ENCODE results near the gene MUC5B. TPM values are rescaled to one million over a fixed set of nuclear protein-coding genes. Genes with fewer than 3 reads are reported as not detected.

Gene MUC5B
- total RNA-seq, 1 donor from 2014 or later = not detected

DNA sequence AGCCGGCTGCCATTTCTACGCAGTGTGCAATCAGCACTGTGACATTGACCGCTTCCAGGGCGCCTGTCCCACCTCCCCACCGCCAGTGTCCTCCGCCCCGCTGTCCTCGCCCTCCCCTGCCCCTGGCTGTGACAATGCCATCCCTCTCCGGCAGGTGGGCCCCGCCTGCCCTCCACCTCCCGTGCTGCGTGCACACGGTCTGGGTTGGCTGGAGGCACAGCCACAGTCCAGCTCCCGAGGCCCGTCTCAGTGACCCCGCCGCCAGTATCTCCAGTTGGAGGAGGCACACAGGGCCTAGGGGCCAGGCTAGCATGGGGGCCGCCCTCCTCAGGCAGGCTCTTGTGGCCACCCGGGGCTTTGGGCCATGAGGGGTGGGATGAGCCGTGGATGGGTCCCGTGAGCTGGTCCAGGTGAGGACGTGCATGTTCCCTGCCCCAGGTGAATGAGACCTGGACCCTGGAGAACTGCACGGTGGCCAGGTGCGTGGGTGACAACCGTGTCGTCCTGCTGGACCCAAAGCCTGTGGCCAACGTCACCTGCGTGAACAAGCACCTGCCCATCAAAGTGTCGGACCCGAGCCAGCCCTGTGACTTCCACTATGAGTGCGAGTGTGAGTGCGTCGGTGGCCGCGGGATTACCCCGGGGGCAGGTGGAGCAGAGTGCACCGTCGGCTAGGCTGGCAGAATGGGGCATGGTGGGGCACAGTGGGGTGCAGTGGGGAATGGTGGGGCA is 29.7 kb downstream of the MUC5B start:
- no peak for DNase-seq (ENCODE audit: low spot score in 2 of 2, unreplicated experiment in 2 of 2)
- no peak overlapping the region for H3K4me3 Mint-ChIP-seq
- H3K27me3 Mint-ChIP-seq (ENCODE audit: low read depth) = peaks cover 1% of the 10 kb centered on the region
- H3K27ac Mint-ChIP-seq = no peak overlapping the region
- no peaks in the 10 kb centered on the region for H3K4me1 Mint-ChIP-seq
- peaks cover 8% of the 10 kb centered on the region for H3K9me3 Mint-ChIP-seq
- TF ChIP-seq, protein P1, sequence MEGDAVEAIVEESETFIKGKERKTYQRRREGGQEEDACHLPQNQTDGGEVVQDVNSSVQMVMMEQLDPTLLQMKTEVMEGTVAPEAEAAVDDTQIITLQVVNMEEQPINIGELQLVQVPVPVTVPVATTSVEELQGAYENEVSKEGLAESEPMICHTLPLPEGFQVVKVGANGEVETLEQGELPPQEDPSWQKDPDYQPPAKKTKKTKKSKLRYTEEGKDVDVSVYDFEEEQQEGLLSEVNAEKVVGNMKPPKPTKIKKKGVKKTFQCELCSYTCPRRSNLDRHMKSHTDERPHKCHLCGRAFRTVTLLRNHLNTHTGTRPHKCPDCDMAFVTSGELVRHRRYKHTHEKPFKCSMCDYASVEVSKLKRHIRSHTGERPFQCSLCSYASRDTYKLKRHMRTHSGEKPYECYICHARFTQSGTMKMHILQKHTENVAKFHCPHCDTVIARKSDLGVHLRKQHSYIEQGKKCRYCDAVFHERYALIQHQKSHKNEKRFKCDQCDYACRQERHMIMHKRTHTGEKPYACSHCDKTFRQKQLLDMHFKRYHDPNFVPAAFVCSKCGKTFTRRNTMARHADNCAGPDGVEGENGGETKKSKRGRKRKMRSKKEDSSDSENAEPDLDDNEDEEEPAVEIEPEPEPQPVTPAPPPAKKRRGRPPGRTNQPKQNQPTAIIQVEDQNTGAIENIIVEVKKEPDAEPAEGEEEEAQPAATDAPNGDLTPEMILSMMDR (IDR thresholded peaks at IDR 0.05; ENCODE audit: unreplicated experiment) = no peak
- H3K36me3 Mint-ChIP-seq = peaks cover 5% of the 10 kb centered on the region

DNA sequence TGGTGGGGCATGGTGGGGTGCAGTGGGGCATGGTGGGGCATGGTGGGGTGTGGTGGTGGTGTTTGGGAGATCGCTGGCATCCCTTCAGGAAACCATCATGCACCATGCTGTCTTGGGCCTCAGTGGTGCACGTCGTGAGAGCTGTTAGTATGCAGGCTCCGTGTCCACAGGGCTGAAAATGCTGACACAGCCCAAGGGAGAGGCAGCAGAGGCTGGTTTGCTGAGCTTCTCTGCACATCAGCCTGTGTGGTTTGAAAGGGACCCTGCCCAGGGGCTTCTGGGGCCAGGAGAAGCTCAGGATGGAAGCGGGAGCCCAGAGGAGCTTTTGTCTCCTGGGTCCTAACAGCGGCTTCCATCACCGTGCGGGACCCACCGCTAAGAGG is 30.2 kb downstream of the MUC5B start:
- H3K27ac Mint-ChIP-seq = no peak overlapping the region
- no peaks in the 10 kb centered on the region for H3K4me1 Mint-ChIP-seq
- peaks cover 5% of the 10 kb centered on the region for H3K36me3 Mint-ChIP-seq
- H3K9me3 Mint-ChIP-seq = peaks cover 8% of the 10 kb centered on the region
- peaks cover 1% of the 10 kb centered on the region for H3K27me3 Mint-ChIP-seq (ENCODE audit: low read depth)
- no peak for DNase-seq (ENCODE audit: low spot score in 2 of 2, unreplicated experiment in 2 of 2)
- no peak overlapping the region for H3K4me3 Mint-ChIP-seq
- TF ChIP-seq, protein P1 (IDR thresholded peaks at IDR 0.05; ENCODE audit: unreplicated experiment) = no peak

DNA sequence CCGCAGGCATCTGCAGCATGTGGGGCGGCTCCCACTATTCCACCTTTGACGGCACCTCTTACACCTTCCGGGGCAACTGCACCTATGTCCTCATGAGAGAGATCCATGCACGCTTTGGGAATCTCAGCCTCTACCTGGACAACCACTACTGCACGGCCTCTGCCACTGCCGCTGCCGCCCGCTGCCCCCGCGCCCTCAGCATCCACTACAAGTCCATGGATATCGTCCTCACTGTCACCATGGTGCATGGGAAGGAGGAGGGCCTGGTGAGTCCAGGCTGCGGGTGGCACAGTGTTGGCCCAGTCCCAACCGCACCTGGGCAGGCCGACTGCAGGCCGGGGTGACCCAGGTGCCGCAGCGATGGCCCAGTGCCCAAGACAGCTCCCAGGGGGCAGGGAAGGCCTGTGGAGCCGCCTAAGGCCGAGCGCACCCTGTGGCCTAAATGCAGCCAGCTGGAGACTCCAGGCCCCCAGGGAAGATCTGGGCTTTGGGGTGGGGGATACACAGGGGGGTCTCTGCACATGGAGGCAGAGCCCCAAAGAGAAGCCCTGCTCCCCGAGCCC is 31.3 kb downstream of the MUC5B start:
- TF ChIP-seq, protein P1 (IDR thresholded peaks at IDR 0.05; ENCODE audit: unreplicated experiment) = no peak
- Mint-ChIP-seq H3K27me3 (ENCODE audit: low read depth) (peaks cover 1% of the 10 kb centered on the region), H3K4me3 (no peak overlapping the region), H3K9me3 (peaks cover 8% of the 10 kb centered on the region), H3K27ac (no peak overlapping the region), H3K36me3 (peaks cover 5% of the 10 kb centered on the region), H3K4me1 (no peaks in the 10 kb centered on the region)
- no peak for DNase-seq (ENCODE audit: low spot score in 2 of 2, unreplicated experiment in 2 of 2)

DNA sequence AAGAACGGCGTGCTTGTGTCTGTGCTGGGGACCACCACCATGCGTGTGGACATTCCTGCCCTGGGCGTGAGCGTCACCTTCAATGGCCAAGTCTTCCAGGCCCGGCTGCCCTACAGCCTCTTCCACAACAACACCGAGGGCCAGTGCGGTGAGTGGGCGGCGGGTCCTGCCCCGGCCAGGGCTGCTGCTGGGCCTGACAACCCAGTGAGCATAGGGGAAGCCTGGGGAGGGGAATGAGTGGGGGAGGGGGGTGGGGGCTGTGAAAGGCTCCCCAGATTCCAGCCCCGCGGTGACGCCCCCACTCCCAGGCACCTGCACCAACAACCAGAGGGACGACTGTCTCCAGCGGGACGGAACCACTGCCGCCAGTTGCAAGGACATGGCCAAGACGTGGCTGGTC is 31.9 kb downstream of the MUC5B start:
- Mint-ChIP-seq H3K4me3 (no peak overlapping the region), H3K9me3 (peaks cover 8% of the 10 kb centered on the region), H3K27ac (no peak overlapping the region), H3K4me1 (no peaks in the 10 kb centered on the region), H3K36me3 (peaks cover 5% of the 10 kb centered on the region), H3K27me3 (ENCODE audit: low read depth) (peaks cover 1% of the 10 kb centered on the region)
- no peak for DNase-seq (ENCODE audit: low spot score in 2 of 2, unreplicated experiment in 2 of 2)
- TF ChIP-seq, protein P1 (IDR thresholded peaks at IDR 0.05; ENCODE audit: unreplicated experiment) = no peak

DNA sequence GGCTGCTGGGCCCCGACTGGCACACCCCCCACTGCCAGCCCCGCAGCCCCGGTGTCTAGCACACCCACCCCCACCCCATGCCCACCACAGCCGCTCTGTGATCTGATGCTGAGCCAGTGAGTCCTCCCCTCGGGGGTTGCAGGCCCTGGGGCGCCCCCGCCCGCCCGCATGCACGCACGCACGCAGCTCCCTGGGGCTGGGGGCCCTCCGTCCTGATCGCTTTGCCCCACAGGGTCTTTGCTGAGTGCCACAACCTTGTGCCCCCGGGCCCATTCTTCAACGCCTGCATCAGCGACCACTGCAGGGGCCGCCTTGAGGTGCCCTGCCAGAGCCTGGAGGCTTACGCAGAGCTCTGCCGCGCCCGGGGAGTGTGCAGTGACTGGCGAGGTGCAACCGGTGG is 32.3 kb downstream of the MUC5B start:
- H3K27ac Mint-ChIP-seq = no peak overlapping the region
- TF ChIP-seq, protein P1 (IDR thresholded peaks at IDR 0.05; ENCODE audit: unreplicated experiment) = no peak
- H3K27me3 Mint-ChIP-seq (ENCODE audit: low read depth) = peaks cover 1% of the 10 kb centered on the region
- DNase-seq (ENCODE audit: low spot score in 2 of 2, unreplicated experiment in 2 of 2) = no peak
- H3K4me1 Mint-ChIP-seq = no peaks in the 10 kb centered on the region
- peaks cover 5% of the 10 kb centered on the region for H3K36me3 Mint-ChIP-seq
- peaks cover 8% of the 10 kb centered on the region for H3K9me3 Mint-ChIP-seq
- no peak overlapping the region for H3K4me3 Mint-ChIP-seq

Measured in mesothelial cell of epicardium (in vitro differentiated cells).